Naive thymus-derived CD8-positive, alpha-beta T cell (primary cell): ENCODE measurements around the gene DPYD. TPM values are rescaled to one million over a fixed set of nuclear protein-coding genes. Genes with fewer than 3 reads are reported as not detected.
A peak's percentile ranks its signal among the peaks of the same experiment; 100 is the strongest.

Experiments used
- ATAC-seq, 2 donors: fragments of 150-1000 bp; cut with Tn5 transposase in 1 of 2; sonication (Bioruptor Pico), chemical (Tn5 transposase) in 1 of 2; 1 replicate in 1 of 2; 2 replicates in 1 of 2; pipeline ENCODE4 v1.10.0; 2021; ENCODE audit warnings: mild to moderate bottlenecking in 2 of 2, moderate library complexity in 2 of 2
- POLR2A ChIA-PET: fragments of 350-600 bp; sonication (Branson Sonifier 250); formaldehyde crosslinking; loops from one replicate; lab custom pipeline; 2021; ENCODE audit warnings: antibody characterized with exemption; lab: Charles Lee
- DNase-seq, 10 donors: peaks; one replicate each; pipeline versions ENCODE4 v3.0.0 to v3.0.0-alpha.2; 2020 to 2022
- H3K27ac Mint-ChIP-seq, 10 donors: one replicate each; pipeline ENCODE4 v1.8.0; 2020 to 2022; ENCODE audit warnings: mild to moderate bottlenecking in 10 of 10, mixed read lengths in 10 of 10, moderate library complexity in 4 of 10, inconsistent platforms in 1 of 10
- H3K27me3 Mint-ChIP-seq, 5 donors: one replicate each; pipeline ENCODE4 v1.8.0; 2021 to 2022; ENCODE audit warnings: mixed read lengths in 5 of 5
- H3K36me3 Mint-ChIP-seq, 3 donors: one replicate each; pipeline ENCODE4 v1.8.0; 2020 to 2022; ENCODE audit warnings: mixed read lengths in 3 of 3, mild to moderate bottlenecking in 2 of 3, inconsistent platforms in 1 of 3
- H3K4me1 Mint-ChIP-seq, 4 donors: one replicate each; pipeline ENCODE4 v1.8.0; 2021 to 2022; ENCODE audit warnings: mixed read lengths in 4 of 4
- H3K4me3 Mint-ChIP-seq, 10 donors: one replicate each; pipeline ENCODE4 v1.8.0; 2020 to 2022; ENCODE audit warnings: mild to moderate bottlenecking in 10 of 10, mixed read lengths in 10 of 10, moderate library complexity in 6 of 10, inconsistent platforms in 1 of 10
- H3K9me3 Mint-ChIP-seq, 9 donors: one replicate each; pipeline ENCODE4 v1.8.0; 2020 to 2022; ENCODE audit warnings: mixed read lengths in 9 of 9, mild to moderate bottlenecking in 3 of 9, inconsistent platforms in 1 of 9, moderate library complexity in 1 of 9
- polyA plus RNA-seq, 3 donors: library from polyadenylated mRNA; unstranded; fragments of 300-500 nt; fragmentation: Illumina TruSeq; gene quantifications; one replicate each; pipeline ENCODE4 v1.2.3, GENCODE V29; 2021
- total RNA-seq, 8 experiments: library from RNA in 2 of 8; stranded (reverse) in 2 of 8; gene quantifications; one replicate each; pipeline ENCODE4 v1.2.3 and lab custom pipeline; 2021 to 2026

DPYD gene
- total and polyA plus RNA-seq, 5 experiments from 2014 or later, result 24.1 to 40.9 (median 39.3) TPM

DNA sequence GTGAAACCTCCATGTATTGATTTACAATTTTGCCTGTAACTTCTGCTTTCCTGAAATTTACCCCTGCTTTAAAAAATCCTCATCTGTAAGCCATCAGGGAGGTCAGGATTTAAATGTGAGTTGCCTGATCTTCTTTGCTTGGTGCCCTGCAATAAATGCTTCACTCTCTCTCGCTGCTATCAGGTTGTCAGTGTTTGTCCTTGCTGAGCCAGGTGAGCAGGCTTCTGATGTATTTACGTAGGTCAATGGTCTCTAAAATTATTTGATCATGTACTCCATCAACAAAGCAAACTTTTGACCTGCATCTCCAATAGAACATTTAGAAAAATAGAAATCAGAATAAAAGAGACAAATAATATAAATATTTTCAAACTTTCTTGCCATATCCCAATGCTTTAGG lies 453.4 kb downstream of the DPYD start:
- H3K4me1 Mint-ChIP-seq, result peaks cover 0 to 7% (median 2%) of the 10 kb centered on the region in 4 donors
- POLR2A ChIA-PET, result no interaction called here
- H3K9me3 Mint-ChIP-seq, result peaks cover 0 to 49% (median 8%) of the 10 kb centered on the region in 9 donors
- H3K36me3 Mint-ChIP-seq, result peaks cover 47 to 70% (median 51%) of the 10 kb centered on the region in 3 donors
- no peaks in the 10 kb centered on the region for H3K27me3 Mint-ChIP-seq
- DNase-seq, result no peak
- no peak for ATAC-seq
- H3K4me3 Mint-ChIP-seq, result no peak overlapping the region
- no peak overlapping the region for H3K27ac Mint-ChIP-seq

DNA sequence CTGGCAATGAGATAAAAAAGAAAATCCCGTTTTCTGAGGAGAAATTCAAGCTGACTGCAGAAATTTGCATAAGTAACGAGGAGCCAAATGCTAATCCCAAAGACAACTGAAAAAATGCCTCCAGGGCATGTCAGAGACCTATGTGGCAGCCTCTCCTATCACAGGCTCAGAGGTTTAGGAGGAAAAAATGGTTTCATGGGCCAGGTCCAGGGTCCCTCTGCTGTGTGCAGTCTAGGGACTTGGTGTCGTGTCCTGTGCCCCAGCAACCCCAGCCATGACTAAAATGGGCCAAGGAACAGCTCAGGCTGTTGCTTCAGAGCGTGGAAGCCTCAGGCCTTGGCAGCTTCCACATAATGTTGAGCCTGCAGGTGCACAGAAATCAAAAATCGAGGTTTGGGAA lies 456.5 kb downstream of the DPYD start:
- ATAC-seq, result no peak
- Mint-ChIP-seq H3K36me3 (peaks cover 28 to 77% (median 53%) of the 10 kb centered on the region in 3 donors), H3K27ac (no peak overlapping the region), H3K9me3 (peaks cover 0 to 29% (median 7%) of the 10 kb centered on the region in 9 donors), H3K4me3 (no peak overlapping the region), H3K27me3 (no peaks in the 10 kb centered on the region), H3K4me1 (peaks cover 0 to 13% (median 5%) of the 10 kb centered on the region in 4 donors)
- POLR2A ChIA-PET, result no interaction called here
- DNase-seq, result no peak

DNA sequence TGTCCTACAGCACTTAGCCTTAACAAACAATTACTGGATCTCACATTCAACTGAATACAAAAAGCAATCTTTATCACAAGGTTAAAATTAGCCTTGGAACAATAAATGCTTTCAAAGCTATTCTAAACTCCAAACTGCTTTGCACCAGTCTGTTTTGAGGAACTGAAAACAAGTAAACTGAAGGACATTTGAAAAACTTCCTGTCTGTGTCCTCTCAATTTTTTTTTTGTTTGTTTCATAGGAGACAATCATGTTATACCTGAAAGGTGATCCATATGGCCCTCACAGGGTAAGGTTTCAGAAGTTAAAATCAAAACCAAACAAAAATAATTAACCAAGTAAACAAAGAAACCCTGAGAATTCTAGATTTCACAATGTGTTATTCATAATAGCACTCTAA lies 459.1 kb downstream of the DPYD start:
- peaks cover 20 to 68% (median 53%) of the 10 kb centered on the region in 3 donors for H3K36me3 Mint-ChIP-seq
- peaks cover 0 to 17% (median 7%) of the 10 kb centered on the region in 9 donors for H3K9me3 Mint-ChIP-seq
- ATAC-seq (no peak), DNase-seq (no peak)
- peaks cover 0 to 13% (median 5%) of the 10 kb centered on the region in 4 donors for H3K4me1 Mint-ChIP-seq
- no peak overlapping the region for H3K27ac Mint-ChIP-seq
- H3K4me3 Mint-ChIP-seq, result no peak overlapping the region
- POLR2A ChIA-PET, result no interaction called here
- no peaks in the 10 kb centered on the region for H3K27me3 Mint-ChIP-seq

DNA sequence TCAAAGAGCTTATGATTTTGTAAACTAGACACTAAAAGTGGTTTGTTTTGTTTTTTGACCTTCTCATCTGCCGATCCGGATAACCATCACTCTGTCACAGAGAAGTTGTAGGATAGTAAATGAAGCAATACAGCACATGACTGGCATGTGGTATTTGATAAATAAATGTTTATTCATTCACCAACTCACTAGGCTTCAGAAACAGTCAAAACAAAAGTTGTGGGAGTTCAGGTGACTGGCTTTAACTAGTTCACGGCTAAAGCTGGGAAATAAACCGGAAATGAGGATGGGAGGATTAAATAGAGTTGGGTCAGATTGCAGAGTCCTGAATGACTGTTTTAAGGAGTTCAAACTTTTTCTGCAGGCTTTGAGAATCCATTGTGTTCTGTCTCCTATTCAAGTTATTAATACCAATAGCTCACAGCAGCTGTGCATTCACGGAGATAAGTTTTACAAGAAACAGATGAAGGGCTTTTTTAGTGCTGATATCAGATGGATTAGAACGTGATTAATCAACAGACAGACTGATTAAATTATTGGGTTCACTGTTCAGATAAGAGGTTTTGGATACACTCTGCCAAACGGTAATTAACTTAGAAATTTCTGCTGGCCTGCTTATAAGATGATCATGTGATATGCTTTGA lies 463.3 kb downstream of the DPYD start:
- no peak overlapping the region for H3K4me3 Mint-ChIP-seq
- POLR2A ChIA-PET, result no interaction called here
- no peaks in the 10 kb centered on the region for H3K9me3 Mint-ChIP-seq
- H3K36me3 Mint-ChIP-seq, result peaks cover 4 to 42% (median 29%) of the 10 kb centered on the region in 3 donors
- no peaks in the 10 kb centered on the region for H3K27me3 Mint-ChIP-seq
- ATAC-seq (no peak), DNase-seq (no peak)
- H3K4me1 Mint-ChIP-seq, result peaks cover 0 to 13% (median 1%) of the 10 kb centered on the region in 4 donors
- H3K27ac Mint-ChIP-seq, result peak overlapping the region in 1 of 10 donors; percentile 73

DNA sequence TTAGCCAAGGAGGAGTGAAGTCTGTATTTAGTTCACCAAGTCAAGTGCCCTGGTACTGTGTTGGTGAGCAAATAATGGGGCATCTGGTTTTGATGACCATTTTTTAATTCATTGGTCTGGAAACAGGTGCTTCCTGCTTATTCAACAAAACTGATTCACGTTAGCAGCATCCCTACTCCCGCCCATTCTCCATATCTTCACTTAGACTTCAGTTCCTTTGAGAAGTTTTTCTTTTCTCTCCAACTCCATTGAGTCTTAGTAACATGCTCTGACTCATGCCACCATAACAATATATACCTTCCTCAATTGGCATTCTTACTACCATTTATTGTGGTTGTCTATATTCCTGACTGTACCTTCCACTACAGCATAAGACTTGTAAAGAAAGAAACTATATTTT lies 468.9 kb downstream of the DPYD start:
- POLR2A ChIA-PET, result no interaction called here
- Mint-ChIP-seq H3K4me1 (peaks cover 0 to 5% (median 0%) of the 10 kb centered on the region in 4 donors), H3K4me3 (no peak overlapping the region), H3K9me3 (no peaks in the 10 kb centered on the region), H3K27ac (no peak overlapping the region), H3K27me3 (no peaks in the 10 kb centered on the region), H3K36me3 (peaks cover 13 to 37% (median 29%) of the 10 kb centered on the region in 3 donors)
- ATAC-seq (no peak), DNase-seq (no peak)

DNA sequence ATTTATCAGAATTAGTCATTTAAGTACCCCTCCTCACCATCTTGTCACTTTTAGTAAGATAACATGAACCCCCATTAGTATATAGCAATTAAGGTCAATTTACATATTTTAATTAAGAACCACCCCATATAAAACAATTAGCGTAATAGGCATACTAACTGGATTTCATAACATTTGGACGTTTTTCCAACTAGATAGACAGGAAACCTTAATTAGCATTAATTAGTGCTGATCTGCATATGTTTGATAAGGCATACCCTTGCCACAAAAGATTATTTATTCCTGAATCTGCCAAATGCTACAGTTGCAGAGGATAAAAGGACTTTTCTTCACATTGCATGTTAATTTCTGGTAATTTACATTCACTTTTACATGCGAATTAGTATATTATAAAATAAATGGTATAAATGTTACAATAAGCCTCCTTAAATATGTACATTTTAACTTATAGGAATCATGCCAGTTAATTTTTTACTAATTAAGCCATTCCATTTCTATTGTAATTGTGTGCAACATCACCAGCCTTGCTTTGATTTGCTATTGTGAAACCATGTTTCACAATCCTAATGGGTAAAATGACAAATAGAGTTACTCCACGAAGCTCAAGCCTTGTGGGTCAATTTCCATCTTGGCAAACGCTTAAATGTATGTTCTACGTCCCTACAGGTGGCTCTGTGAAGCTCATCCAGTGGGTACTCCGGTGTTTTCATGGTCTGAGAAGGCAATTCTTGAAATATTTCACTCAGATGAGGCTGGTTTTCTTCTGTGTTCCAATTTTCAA lies 469.6 kb downstream of the DPYD start:
- Mint-ChIP-seq H3K4me1 (peaks cover 0 to 4% (median 0%) of the 10 kb centered on the region in 4 donors), H3K36me3 (peaks cover 19 to 37% (median 36%) of the 10 kb centered on the region in 3 donors), H3K27ac (peak overlapping the region in 1 of 10 donors; percentile 31), H3K27me3 (no peaks in the 10 kb centered on the region), H3K9me3 (no peaks in the 10 kb centered on the region), H3K4me3 (no peak overlapping the region)
- DNase-seq (no peak), ATAC-seq (no peak)
- POLR2A ChIA-PET, result no interaction called here

DNA sequence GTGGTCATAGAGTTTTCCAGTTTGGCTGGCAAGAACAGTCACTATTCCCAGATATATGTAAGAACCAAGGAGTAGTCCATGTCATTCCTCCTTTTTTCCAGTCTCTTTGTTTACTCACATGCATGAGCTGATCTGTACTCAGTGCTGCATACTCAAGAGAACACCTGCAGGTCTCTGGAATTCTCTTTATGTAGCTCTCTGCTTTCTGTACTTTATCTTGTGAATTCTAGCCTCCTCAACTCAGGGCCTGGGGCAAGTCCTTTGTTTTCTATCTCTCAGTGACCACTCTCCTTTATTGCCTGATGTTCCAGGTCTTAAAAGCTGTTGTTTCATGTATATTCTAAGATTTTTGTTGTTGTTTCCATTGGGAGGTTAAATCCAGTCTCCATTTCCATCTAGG lies 478.9 kb downstream of the DPYD start:
- H3K36me3 Mint-ChIP-seq, result peaks cover 6 to 42% (median 30%) of the 10 kb centered on the region in 3 donors
- no peaks in the 10 kb centered on the region for H3K9me3 Mint-ChIP-seq
- H3K4me3 Mint-ChIP-seq, result no peak overlapping the region
- H3K27me3 Mint-ChIP-seq, result no peaks in the 10 kb centered on the region
- DNase-seq, result no peak
- POLR2A ChIA-PET, result no interaction called here
- H3K27ac Mint-ChIP-seq, result peak overlapping the region in 1 of 10 donors; percentile 79
- no peak for ATAC-seq
- H3K4me1 Mint-ChIP-seq, result no peaks in the 10 kb centered on the region

DNA sequence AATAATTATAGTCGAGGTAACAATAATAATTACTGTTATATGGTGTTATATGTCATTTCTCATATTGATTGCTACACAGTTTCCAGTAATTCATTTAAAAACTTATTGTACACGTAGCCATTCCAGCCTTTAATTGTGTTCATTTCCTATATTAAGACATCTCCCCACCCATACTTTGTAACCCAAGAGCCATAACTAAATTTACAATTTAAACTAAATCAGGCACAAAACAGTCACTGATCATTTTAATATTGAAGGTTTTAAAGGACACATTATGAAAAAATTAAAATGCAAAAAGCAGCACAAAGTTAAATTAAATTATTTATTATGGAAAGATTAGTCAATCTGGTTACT lies 487.0 kb downstream of the DPYD start:
- Mint-ChIP-seq H3K27ac (no peak overlapping the region), H3K4me3 (no peak overlapping the region), H3K9me3 (no peaks in the 10 kb centered on the region), H3K27me3 (no peaks in the 10 kb centered on the region), H3K36me3 (peaks cover 0 to 18% (median 11%) of the 10 kb centered on the region in 3 donors), H3K4me1 (no peaks in the 10 kb centered on the region)
- DNase-seq (no peak), ATAC-seq (no peak)
- POLR2A ChIA-PET, result no interaction called here

DNA sequence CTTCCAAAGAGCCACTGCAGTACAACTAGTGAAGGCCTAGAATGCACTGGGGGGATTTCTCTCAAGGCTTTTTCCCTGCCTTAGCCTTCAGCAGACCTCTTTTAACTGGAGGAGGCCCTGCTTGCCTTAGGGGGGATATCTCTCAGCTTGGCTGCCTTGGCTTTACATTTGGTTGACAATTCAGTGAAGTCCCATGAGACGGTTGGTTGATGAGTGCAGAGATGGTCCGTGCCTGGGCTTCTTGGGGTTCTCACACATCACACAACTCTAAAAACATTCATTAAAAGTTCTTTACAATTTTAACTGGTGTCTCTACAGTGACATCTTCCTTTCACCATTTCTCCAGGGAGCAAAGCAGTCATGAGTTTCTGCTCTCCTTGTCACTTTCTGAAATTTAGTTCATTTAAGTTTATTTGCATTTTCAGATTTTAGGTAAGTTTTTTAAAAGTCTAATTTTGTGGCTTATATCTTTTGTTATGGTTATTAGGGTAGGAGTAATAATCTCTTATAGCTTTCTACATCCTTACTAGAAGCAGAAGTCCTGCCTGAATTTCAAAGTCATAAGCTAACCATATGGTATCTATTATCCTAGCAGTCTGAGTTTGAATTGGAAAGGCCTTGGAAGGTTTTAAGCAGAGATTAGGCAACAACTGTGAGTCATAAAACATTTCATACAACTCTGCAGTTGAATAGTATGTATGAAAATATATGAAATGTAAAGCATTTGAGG lies 487.6 kb downstream of the DPYD start:
- no peak overlapping the region for H3K4me3 Mint-ChIP-seq
- no peaks in the 10 kb centered on the region for H3K4me1 Mint-ChIP-seq
- no peak overlapping the region for H3K27ac Mint-ChIP-seq
- H3K27me3 Mint-ChIP-seq, result no peaks in the 10 kb centered on the region
- no peaks in the 10 kb centered on the region for H3K9me3 Mint-ChIP-seq
- POLR2A ChIA-PET, result no interaction called here
- ATAC-seq (no peak), DNase-seq (no peak)
- peaks cover 0 to 15% (median 11%) of the 10 kb centered on the region in 3 donors for H3K36me3 Mint-ChIP-seq

DNA sequence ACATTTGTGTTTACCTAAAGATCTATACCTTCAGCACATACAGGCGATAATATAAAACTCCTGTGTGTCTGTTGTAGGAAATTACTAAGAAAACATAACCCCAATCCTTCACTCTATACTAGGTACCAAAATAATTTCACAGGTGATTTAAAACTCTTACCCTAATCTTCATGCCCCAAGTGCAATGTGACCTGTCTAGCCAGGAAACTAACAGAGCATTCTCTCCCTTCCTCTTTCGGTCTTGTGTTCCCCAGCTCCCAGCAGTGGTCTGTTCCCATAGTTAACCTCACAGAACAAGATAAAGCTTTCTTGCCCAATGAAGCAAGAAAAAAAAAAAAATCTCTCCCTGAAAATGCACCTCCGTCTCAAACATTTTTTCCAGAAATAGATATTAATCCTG lies 493.5 kb downstream of the DPYD start:
- H3K36me3 Mint-ChIP-seq, result peaks cover 0 to 10% (median 7%) of the 10 kb centered on the region in 3 donors
- ATAC-seq (no peak), DNase-seq (no peak)
- POLR2A ChIA-PET, result no interaction called here
- H3K4me1 Mint-ChIP-seq, result peaks cover 0 to 8% (median 2%) of the 10 kb centered on the region in 4 donors
- no peaks in the 10 kb centered on the region for H3K9me3 Mint-ChIP-seq
- H3K4me3 Mint-ChIP-seq, result no peak overlapping the region
- no peaks in the 10 kb centered on the region for H3K27me3 Mint-ChIP-seq
- no peak overlapping the region for H3K27ac Mint-ChIP-seq

DNA sequence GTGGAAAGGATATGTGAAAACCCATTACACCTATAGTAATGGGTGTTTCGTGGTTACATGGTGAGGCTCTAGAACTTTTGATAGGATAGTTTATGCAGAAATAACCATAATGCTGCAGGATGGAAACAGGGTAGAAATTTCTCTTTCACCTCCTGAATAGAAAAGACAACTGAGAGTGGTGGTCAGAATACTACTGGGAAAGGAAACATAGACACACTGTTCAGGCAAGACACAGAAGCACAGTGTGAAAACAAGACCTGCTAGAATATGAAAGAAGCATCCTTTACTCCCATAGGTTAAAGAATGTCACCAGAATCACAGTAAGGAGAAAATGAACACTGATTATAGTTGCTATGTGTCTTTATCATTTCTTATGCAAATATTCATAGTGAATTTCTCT lies 496.6 kb downstream of the DPYD start:
- no peak for ATAC-seq
- H3K9me3 Mint-ChIP-seq, result no peaks in the 10 kb centered on the region
- no peak for DNase-seq
- no peaks in the 10 kb centered on the region for H3K27me3 Mint-ChIP-seq
- no peak overlapping the region for H3K27ac Mint-ChIP-seq
- POLR2A ChIA-PET, result no interaction called here
- H3K36me3 Mint-ChIP-seq, result peaks cover 8 to 28% (median 11%) of the 10 kb centered on the region in 3 donors
- H3K4me3 Mint-ChIP-seq, result no peak overlapping the region
- peaks cover 0 to 8% (median 2%) of the 10 kb centered on the region in 4 donors for H3K4me1 Mint-ChIP-seq

DNA sequence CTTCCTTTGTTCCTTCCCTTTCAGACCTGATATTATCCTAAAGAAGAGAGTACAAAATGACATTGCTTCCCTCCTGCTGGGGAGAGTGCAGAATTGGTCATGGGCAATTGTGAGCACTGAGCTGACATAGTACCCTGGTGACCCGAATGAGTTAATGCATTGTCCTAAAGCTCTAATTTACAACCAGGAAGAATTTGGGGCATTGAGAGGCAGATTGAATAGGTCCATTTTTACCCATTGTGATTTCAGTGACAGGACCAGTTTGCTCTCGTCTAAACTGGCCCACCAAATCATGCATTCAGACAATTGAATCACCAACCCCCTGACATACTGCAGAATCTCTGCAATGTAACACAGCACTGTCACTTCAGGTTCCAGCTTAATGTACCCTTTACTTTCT lies 497.4 kb downstream of the DPYD start:
- no peaks in the 10 kb centered on the region for H3K9me3 Mint-ChIP-seq
- no peak overlapping the region for H3K4me3 Mint-ChIP-seq
- DNase-seq (no peak), ATAC-seq (no peak)
- H3K27ac Mint-ChIP-seq, result no peak overlapping the region
- POLR2A ChIA-PET, result interaction anchor here (0.5 kb wide), 1 partner anchor 717 kb away, joined by 5 read pairs; no protein-coding TSS in a partner anchor
- peaks cover 0 to 8% (median 2%) of the 10 kb centered on the region in 4 donors for H3K4me1 Mint-ChIP-seq
- H3K36me3 Mint-ChIP-seq, result peaks cover 8 to 28% (median 11%) of the 10 kb centered on the region in 3 donors
- H3K27me3 Mint-ChIP-seq, result no peaks in the 10 kb centered on the region

DNA sequence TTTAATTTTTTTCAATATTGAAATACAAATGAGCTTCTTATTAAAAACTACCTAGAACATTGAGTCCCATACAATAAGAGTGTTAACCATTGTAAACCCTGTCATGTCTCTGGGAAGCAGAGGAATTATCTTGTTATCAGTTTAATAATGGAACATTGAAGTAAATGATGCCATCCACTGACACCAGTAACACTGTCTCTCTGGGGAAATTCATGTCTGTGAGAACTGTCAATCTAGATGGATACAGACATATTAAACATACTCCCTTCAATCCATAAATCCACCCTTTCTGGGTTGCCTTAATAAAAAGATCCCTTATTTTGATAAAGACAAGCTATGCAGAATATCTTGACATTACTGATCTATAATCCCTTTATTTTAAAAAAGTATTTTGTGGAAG lies 503.2 kb downstream of the DPYD start:
- POLR2A ChIA-PET, result no interaction called here
- no peak for ATAC-seq
- H3K27ac Mint-ChIP-seq, result no peak overlapping the region
- no peak overlapping the region for H3K4me3 Mint-ChIP-seq
- DNase-seq, result no peak
- H3K9me3 Mint-ChIP-seq, result no peaks in the 10 kb centered on the region
- peaks cover 0 to 2% (median 0%) of the 10 kb centered on the region in 4 donors for H3K4me1 Mint-ChIP-seq
- H3K27me3 Mint-ChIP-seq, result no peaks in the 10 kb centered on the region
- peaks cover 8 to 42% (median 12%) of the 10 kb centered on the region in 3 donors for H3K36me3 Mint-ChIP-seq
